HepG2 (cell line): ENCODE measurements around the gene DDOST. TPM values are rescaled to one million over a fixed set of nuclear protein-coding genes. Genes with fewer than 3 reads are reported as not detected.

Source experiments
- AKNA ChIP-seq: sonication (generic); formaldehyde crosslinking; IDR thresholded peaks from 2 replicates; pipeline ENCODE4 v1.4.0; 2020; ENCODE audit warnings: missing genetic modification reagents, borderline replicate concordance
- ARNT ChIP-seq: fragments of 450-650 bp; IDR thresholded peaks from 2 replicates; pipeline ENCODE4 v1.6.1; 2017
- BCL6 ChIP-seq: IDR thresholded peaks from 2 replicates; pipeline ENCODE4 v1.6.1; 2016; ENCODE audit warnings: missing genetic modification reagents, missing compliant biosample characterization
- CENPT ChIP-seq: sonication (generic); formaldehyde crosslinking; IDR thresholded peaks from 2 replicates; pipeline ENCODE4 v1.8.0; 2022; ENCODE audit warnings: low read depth, mild to moderate bottlenecking, moderate library complexity, missing genetic modification reagents
- ZNF225 ChIP-seq: sonication (generic); formaldehyde crosslinking; IDR thresholded peaks from 2 replicates; pipeline ENCODE4 v1.4.0; 2020; ENCODE audit warnings: mild to moderate bottlenecking, missing genetic modification reagents
- polyA plus RNA-seq, 8 experiments: library from polyadenylated mRNA; depleted of rRNA in 3 of 8; stranded (reverse) in 7 of 8; unstranded in 1 of 8; fragments of >200 nt; fragmentation: Illumina TruSeq in 4 of 8; extraction: Trizol in 4 of 8; gene quantifications; 2 replicates each; pipeline versions ENCODE4 v1.2.1 to v1.2.3, GENCODE V29; 2011 to 2016; ENCODE audit warnings: low read depth in 4 of 8, missing spikeins in 1 of 8, mixed read lengths in 1 of 8; ENCODE audit not compliant: insufficient read depth in 1 of 8
- total RNA-seq, 5 experiments: library from RNA; depleted of rRNA; stranded (reverse); fragments of >200 nt; fragmentation: Illumina TruSeq; extraction: Trizol; gene quantifications; 2 replicates each; pipeline ENCODE4 v1.2.3, GENCODE V29; 2016; ENCODE audit warnings: low read depth in 1 of 5
- TF ChIP-seq, protein P1 (sequence below): sonication (generic); formaldehyde crosslinking; conservative IDR thresholded peaks from 2 replicates; pipeline ENCODE4 v1.8.0; 2022; ENCODE audit warnings: missing genetic modification reagents
- TF ChIP-seq, protein P2 (sequence below): sonication (generic); formaldehyde crosslinking; IDR thresholded peaks from 2 replicates; pipeline ENCODE4 v1.4.0; 2020; ENCODE audit warnings: mild to moderate bottlenecking, missing genetic modification reagents

DDOST gene
- total and polyA plus RNA-seq, 2 of the 13 experiments (the other 11 are each of a cell fraction or from before 2014, with no cell fraction given), result 335 to 494 TPM

DNA sequence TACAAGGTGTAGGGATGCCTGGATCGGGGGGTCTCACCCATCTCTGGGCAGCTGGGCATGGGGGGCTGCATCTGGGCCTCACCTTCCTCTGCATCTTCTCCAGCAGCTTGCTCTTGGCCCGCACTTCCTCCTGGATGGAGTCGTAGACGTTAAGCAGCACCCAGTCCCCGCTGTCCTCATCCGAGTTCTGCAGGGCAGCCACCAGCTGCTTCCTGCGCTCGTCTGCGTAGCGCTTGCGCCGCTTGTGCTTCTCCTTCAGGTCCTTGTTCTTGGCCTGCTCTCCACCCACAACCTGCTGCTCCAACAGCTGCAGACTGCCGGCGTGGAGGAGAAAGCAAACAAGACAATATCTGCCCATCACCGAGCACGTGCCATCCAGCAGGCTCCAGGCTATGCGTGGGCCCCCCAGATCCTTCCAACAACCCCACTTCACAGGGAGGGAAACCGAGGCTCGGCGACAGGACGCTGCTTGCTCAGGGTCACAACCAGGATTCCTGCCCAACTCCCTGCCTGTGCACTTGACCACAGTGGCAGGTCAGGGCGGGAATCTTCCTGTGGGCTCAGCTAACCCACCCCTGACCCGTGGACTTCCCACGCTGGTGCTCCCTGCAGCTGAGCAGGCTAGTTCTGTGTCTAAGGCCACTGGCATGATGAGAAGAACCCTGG, 21.5 kb upstream of the DDOST start (continued):
- TF ChIP-seq, protein P1, sequence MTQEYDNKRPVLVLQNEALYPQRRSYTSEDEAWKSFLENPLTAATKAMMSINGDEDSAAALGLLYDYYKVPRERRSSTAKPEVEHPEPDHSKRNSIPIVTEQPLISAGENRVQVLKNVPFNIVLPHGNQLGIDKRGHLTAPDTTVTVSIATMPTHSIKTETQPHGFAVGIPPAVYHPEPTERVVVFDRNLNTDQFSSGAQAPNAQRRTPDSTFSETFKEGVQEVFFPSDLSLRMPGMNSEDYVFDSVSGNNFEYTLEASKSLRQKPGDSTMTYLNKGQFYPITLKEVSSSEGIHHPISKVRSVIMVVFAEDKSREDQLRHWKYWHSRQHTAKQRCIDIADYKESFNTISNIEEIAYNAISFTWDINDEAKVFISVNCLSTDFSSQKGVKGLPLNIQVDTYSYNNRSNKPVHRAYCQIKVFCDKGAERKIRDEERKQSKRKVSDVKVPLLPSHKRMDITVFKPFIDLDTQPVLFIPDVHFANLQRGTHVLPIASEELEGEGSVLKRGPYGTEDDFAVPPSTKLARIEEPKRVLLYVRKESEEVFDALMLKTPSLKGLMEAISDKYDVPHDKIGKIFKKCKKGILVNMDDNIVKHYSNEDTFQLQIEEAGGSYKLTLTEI (CRISPR knock-in tag), result no peak
- TF ChIP-seq BCL6 (CRISPR knock-in tag) (no peak), ZNF225 (CRISPR knock-in tag) (no peak), ARNT (no peak), CENPT (CRISPR knock-in tag) (no peak), AKNA (CRISPR knock-in tag) (no peak)
- TF ChIP-seq, protein P2, sequence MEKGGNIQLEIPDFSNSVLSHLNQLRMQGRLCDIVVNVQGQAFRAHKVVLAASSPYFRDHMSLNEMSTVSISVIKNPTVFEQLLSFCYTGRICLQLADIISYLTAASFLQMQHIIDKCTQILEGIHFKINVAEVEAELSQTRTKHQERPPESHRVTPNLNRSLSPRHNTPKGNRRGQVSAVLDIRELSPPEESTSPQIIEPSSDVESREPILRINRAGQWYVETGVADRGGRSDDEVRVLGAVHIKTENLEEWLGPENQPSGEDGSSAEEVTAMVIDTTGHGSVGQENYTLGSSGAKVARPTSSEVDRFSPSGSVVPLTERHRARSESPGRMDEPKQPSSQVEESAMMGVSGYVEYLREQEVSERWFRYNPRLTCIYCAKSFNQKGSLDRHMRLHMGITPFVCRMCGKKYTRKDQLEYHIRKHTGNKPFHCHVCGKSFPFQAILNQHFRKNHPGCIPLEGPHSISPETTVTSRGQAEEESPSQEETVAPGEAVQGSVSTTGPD (CRISPR knock-in tag), result no peak
